DOHH2 (cell line): ENCODE measurements around the gene CRAMP1.

Experiments
- H3F3A ChIP-seq: fragments of 200-600 bp; sonication (generic), shearing (Covaris generic); 2 replicates; pipeline ENCODE4 v1.6.0; 2016; ENCODE audit warnings: antibody characterized with exemption, mild to moderate bottlenecking; ENCODE audit not compliant: control insufficient read depth, insufficient read depth
- H3K27ac ChIP-seq: fragments of 200-600 bp; sonication (generic); 2 replicates; pipeline ENCODE4 v1.5.1; 2014; ENCODE audit warnings: low read depth, mild to moderate bottlenecking, low read length, moderate library complexity
- H3K27me3 ChIP-seq: fragments of 200-600 bp; sonication (generic); 2 replicates; pipeline ENCODE4 v1.6.1; 2014; ENCODE audit warnings: mild to moderate bottlenecking, low read length, mixed read lengths; ENCODE audit not compliant: control insufficient read depth
- H3K36me3 ChIP-seq: fragments of 200-600 bp; sonication (generic); 2 replicates; pipeline ENCODE4 v1.6.1; 2014; ENCODE audit warnings: mild to moderate bottlenecking, low read length, moderate library complexity, mixed read lengths; ENCODE audit not compliant: control insufficient read depth
- H3K4me1 ChIP-seq: fragments of 200-600 bp; sonication (generic); 2 replicates; pipeline ENCODE4 v1.6.1; 2014; ENCODE audit warnings: mild to moderate bottlenecking, low read length, mixed read lengths; ENCODE audit not compliant: control insufficient read depth
- H3K4me2 ChIP-seq: fragments of 200-600 bp; sonication (generic); 2 replicates; pipeline ENCODE4 v1.6.0; 2014; ENCODE audit warnings: mild to moderate bottlenecking, low read length, moderate library complexity
- H3K4me3 ChIP-seq: fragments of 200-600 bp; sonication (generic); 2 replicates; pipeline ENCODE4 v1.5.1; 2014; ENCODE audit warnings: mild to moderate bottlenecking, low read length, mixed read lengths
- H3K79me2 ChIP-seq: fragments of 200-600 bp; sonication (generic); 2 replicates; pipeline ENCODE4 v1.6.1; 2014; ENCODE audit warnings: mild to moderate bottlenecking, low read length, mixed read lengths; ENCODE audit not compliant: control insufficient read depth
- H3K9me2 ChIP-seq: fragments of 200-600 bp; sonication (generic); replicated peaks from 2 replicates; pipeline ENCODE4 v1.6.1; 2014; ENCODE audit warnings: mild to moderate bottlenecking, low read length, mixed read lengths; ENCODE audit not compliant: control insufficient read depth
- H3K9me3 ChIP-seq: fragments of 200-600 bp; sonication (generic); 2 replicates; pipeline ENCODE4 v1.6.1; 2014; ENCODE audit warnings: antibody characterized with exemption, low read length, mixed read lengths; ENCODE audit not compliant: control insufficient read depth, insufficient read depth
- H4K20me1 ChIP-seq: fragments of 200-600 bp; sonication (generic); 2 replicates; pipeline ENCODE4 v1.6.0; 2014; ENCODE audit warnings: low read depth, mild to moderate bottlenecking, antibody characterized with exemption, low read length, moderate library complexity; ENCODE audit not compliant: control insufficient read depth, insufficient read depth
- CTCF ChIP-seq: fragments of 200-600 bp; sonication (generic); IDR thresholded peaks from one replicate; pipeline ENCODE4 v1.5.1; 2014; ENCODE audit warnings: antibody characterized with exemption, mild to moderate bottlenecking, low read depth, low read length; ENCODE audit not compliant: poor library complexity, severe bottlenecking
- EZH2phosphoT487 ChIP-seq: fragments of 200-600 bp; sonication (generic); IDR thresholded peaks from 2 replicates; pipeline ENCODE4 v1.6.1; 2017; ENCODE audit warnings: borderline replicate concordance, mild to moderate bottlenecking, antibody characterized with exemption, low read length, moderate library complexity, mixed read lengths

Gene CRAMP1

DNA sequence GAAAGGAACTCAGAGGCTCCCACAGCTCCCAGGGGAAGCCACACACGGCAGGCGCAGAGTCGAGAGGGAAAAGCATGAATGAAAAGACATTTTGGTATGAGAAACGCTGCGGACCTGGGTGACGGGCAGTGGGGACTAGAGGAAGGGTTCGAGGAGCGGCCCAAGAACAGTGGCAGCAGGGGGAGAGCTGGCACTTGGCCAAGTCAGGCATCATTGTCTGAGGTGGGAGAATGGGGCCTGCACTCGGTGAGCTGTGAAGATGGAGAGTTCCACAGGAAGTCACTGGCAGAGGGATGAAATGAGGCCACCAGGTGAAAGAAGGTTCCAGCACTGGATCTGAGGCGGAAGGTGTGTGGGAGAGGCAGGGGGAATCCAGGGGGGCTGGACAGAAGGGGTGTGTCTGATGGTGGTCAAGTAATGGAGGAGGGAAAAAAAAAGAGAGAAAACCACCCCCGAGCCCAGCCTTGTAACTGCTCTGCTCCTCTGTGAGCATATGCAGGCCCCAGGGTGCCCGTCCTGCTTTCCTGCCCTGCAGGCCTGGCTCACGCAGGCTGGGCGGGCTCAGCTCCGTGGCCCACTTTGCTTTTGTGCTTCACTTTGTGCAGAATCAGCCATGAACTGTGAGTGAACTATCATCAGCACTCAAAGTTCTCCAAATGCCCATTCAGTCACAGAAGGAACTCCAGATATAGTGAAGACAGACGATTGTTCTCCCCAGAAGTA is 46.9 kb upstream of the CRAMP1 start:
- Histone ChIP-seq H3K9me2 (no peaks in the 10 kb centered on the region), H4K20me1 (no peaks in the 10 kb centered on the region), H3K27me3 (no peaks in the 10 kb centered on the region), H3K4me1 (no peaks in the 10 kb centered on the region), H3K79me2 (no peaks in the 10 kb centered on the region), H3K4me2 (no peak overlapping the region), H3K36me3 (no peaks in the 10 kb centered on the region), H3K4me3 (no peak overlapping the region), H3F3A (no peaks in the 10 kb centered on the region), H3K9me3 (no peaks in the 10 kb centered on the region), H3K27ac (no peak overlapping the region)
- TF ChIP-seq EZH2phosphoT487 (no peak), CTCF (no peak)

GRCh38 chr16:1567988-1568387 is 44.2 kb upstream of the CRAMP1 start:
- H3K27me3 ChIP-seq: no peaks in the 10 kb centered on the region
- H3K4me2 ChIP-seq: no peak overlapping the region
- no peaks in the 10 kb centered on the region for H3K36me3 ChIP-seq
- H3K4me3 ChIP-seq: no peak overlapping the region
- H3K27ac ChIP-seq: no peak overlapping the region
- no peaks in the 10 kb centered on the region for H3K4me1 ChIP-seq
- no peaks in the 10 kb centered on the region for H3K79me2 ChIP-seq
- H3K9me2 ChIP-seq: no peaks in the 10 kb centered on the region
- no peaks in the 10 kb centered on the region for H3F3A ChIP-seq
- no peaks in the 10 kb centered on the region for H4K20me1 ChIP-seq
- no peaks in the 10 kb centered on the region for H3K9me3 ChIP-seq
- TF ChIP-seq CTCF (no peak), EZH2phosphoT487 (no peak)

GRCh38 chr16:1571012-1571671 is 41.0 kb upstream of the CRAMP1 start:
- Histone ChIP-seq H3K4me3 (no peak overlapping the region), H3K27ac (no peak overlapping the region), H3K4me1 (no peaks in the 10 kb centered on the region), H3K4me2 (no peak overlapping the region), H3K27me3 (no peaks in the 10 kb centered on the region), H3K36me3 (no peaks in the 10 kb centered on the region), H3K9me3 (no peaks in the 10 kb centered on the region), H3F3A (no peaks in the 10 kb centered on the region), H4K20me1 (no peaks in the 10 kb centered on the region), H3K9me2 (no peaks in the 10 kb centered on the region), H3K79me2 (no peaks in the 10 kb centered on the region)
- TF ChIP-seq CTCF: no peak
- TF ChIP-seq EZH2phosphoT487: no peak
